Measurements from ENCODE around the gene CRYBB3.
A peak's percentile ranks its signal among the peaks of the same experiment; 100 is the strongest.

DNA sequence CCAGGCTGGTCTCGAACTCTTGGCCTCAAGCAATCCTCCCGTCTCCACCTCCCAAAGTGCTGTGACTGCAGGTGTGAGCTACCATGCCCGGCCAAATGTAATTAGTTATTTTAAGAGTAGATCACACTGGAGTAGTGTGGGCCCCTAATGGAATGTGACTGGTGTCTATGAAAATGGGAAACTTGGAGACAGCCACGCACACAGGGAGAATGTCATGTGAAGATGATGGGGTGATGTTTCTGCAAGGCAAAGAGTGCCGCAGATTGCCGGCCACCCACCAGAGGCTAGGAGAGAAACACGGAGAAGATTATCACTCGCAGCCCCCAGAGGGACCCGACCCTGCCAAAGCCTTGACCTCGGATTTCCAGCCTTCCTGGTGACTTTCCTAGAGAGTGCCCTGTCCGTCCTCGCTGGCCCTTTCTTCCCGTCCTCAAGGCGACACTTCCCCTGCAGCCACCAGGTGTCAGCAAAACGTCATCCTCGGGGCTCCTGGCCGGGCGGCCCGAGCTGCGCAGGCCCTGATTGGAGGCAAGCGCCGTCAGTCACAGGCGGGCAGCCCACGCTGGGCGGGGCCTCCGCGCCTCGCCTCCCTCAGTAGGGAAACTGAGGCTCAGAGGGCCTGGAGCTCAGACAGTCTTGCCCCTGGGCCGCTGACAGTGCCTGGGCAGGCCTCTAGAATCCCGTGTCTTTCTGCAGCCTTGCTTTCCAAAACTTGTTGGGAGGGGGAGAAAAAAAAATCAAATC lies 36.1 kb downstream of the CRYBB3 start:
- TF ChIP-seq CTCF (IDR thresholded peaks at IDR 0.05) (peak; percentile 86), TCF7L2 (IDR thresholded peaks at IDR 0.05; ENCODE audit: low read depth, low read length) (no peak), POLR2AphosphoS5 (IDR thresholded peaks at IDR 0.05; ENCODE audit: low read depth, low read length) (no peak), REST (IDR thresholded peaks at IDR 0.05; ENCODE audit: insufficient read depth in 1 of 2, low read depth in 2 of 2, low read length in 1 of 2) (0 out of 4 replicates have a peak, but pooled peaks of 1 of the 2 experiments have one; percentile 46), SIN3A (IDR thresholded peaks at IDR 0.05; ENCODE audit: borderline replicate concordance, insufficient read depth, low read depth, low read length) (no peak)

Data from Panc1 (cell line).